HepG2 (cell line): ENCODE measurements around the gene GLB1L. TPM values are rescaled to one million over a fixed set of nuclear protein-coding genes. Genes with fewer than 3 reads are reported as not detected.
A peak's percentile ranks its signal among the peaks of the same experiment; 100 is the strongest.

Experiments used
- DMAP1 ChIP-seq: IDR thresholded peaks from 2 replicates; pipeline ENCODE4 v1.6.1; 2016
- ELF4 ChIP-seq: sonication (generic); formaldehyde crosslinking; IDR thresholded peaks from 2 replicates; pipeline ENCODE4 v1.5.0; 2020; ENCODE audit warnings: missing genetic modification reagents, mild to moderate bottlenecking, moderate library complexity, borderline replicate concordance
- ETV6 ChIP-seq: sonication (generic); formaldehyde crosslinking; conservative IDR thresholded peaks from 2 replicates; pipeline ENCODE4 v1.4.0; 2020; ENCODE audit warnings: missing genetic modification reagents
- FOXP1 ChIP-seq, 2 experiments: fragments of 450-650 bp in 1 of 2; IDR thresholded peaks; 2 replicates each; pipeline ENCODE4 v1.6.1; 2017 to 2018; ENCODE audit warnings: antibody characterized with exemption in 1 of 2
- GABPB1 ChIP-seq: IDR thresholded peaks from 2 replicates; pipeline ENCODE4 v1.6.1; 2016; ENCODE audit warnings: mild to moderate bottlenecking, missing genetic modification reagents, moderate library complexity, missing compliant biosample characterization
- HCFC1 ChIP-seq: fragments of 150-350 bp; IDR thresholded peaks from 2 replicates; pipeline ENCODE4 v1.6.1; 2014; ENCODE audit warnings: low read depth, low read length
- JDP2 ChIP-seq: sonication (generic); formaldehyde crosslinking; IDR thresholded peaks from 2 replicates; pipeline ENCODE4 v1.8.1; 2022; ENCODE audit warnings: missing genetic modification reagents, borderline replicate concordance
- KDM1A ChIP-seq: IDR thresholded peaks from 2 replicates; pipeline ENCODE4 v1.6.1; 2016; ENCODE audit warnings: missing compliant biosample characterization
- MAF1 ChIP-seq: sonication (generic); formaldehyde crosslinking; IDR thresholded peaks from 2 replicates; pipeline ENCODE4 v1.5.0; 2020; ENCODE audit warnings: missing genetic modification reagents, borderline replicate concordance
- NCOA1 ChIP-seq: sonication (generic); formaldehyde crosslinking; IDR thresholded peaks from 2 replicates; pipeline ENCODE4 v1.9.0; 2021; ENCODE audit warnings: missing genetic modification reagents
- NCOR1 ChIP-seq: fragments of 200-600 bp; sonication (generic); IDR thresholded peaks from 2 replicates; pipeline ENCODE4 v1.7.0; 2017; ENCODE audit warnings: antibody characterized with exemption, low read length, borderline replicate concordance
- PHF8 ChIP-seq: sonication (generic); formaldehyde crosslinking; IDR thresholded peaks from 2 replicates; pipeline ENCODE4 v1.5.0; 2020; ENCODE audit warnings: missing genetic modification reagents
- SALL2 ChIP-seq: sonication (generic); formaldehyde crosslinking; IDR thresholded peaks from 2 replicates; pipeline ENCODE4 v1.8.1; 2023; ENCODE audit warnings: mild to moderate bottlenecking, missing genetic modification reagents, inconsistent platforms
- SMAD9 ChIP-seq: sonication (generic); formaldehyde crosslinking; IDR thresholded peaks from 2 replicates; pipeline ENCODE4 v1.5.1; 2020; ENCODE audit warnings: mild to moderate bottlenecking, missing genetic modification reagents
- SRSF1 ChIP-seq: fragments of 200-400 bp; formaldehyde crosslinking; optimal IDR thresholded peaks from 2 replicates; pipeline ENCODE3; 2017; ENCODE audit warnings: mild to moderate bottlenecking, low read depth, low read length, moderate library complexity
- TBX3 ChIP-seq: fragments of 450-650 bp; IDR thresholded peaks from 2 replicates; pipeline ENCODE4 v1.6.1; 2017; ENCODE audit warnings: antibody characterized with exemption, mild to moderate bottlenecking, inconsistent platforms, borderline replicate concordance
- TGIF2 ChIP-seq: IDR thresholded peaks from 2 replicates; pipeline ENCODE4 v1.6.1; 2016; ENCODE audit warnings: control low read depth, missing compliant biosample characterization
- ZFP36L1 ChIP-seq: sonication (generic); formaldehyde crosslinking; IDR thresholded peaks from 2 replicates; pipeline ENCODE4 v1.8.0; 2022; ENCODE audit warnings: mild to moderate bottlenecking, missing genetic modification reagents, moderate library complexity
- ZNF350 ChIP-seq: sonication (generic); formaldehyde crosslinking; IDR thresholded peaks from 2 replicates; pipeline ENCODE4 v1.4.0; 2020; ENCODE audit warnings: mild to moderate bottlenecking, low read depth, missing genetic modification reagents, borderline replicate concordance
- ZNF616 ChIP-seq: sonication (generic); formaldehyde crosslinking; IDR thresholded peaks from 2 replicates; pipeline ENCODE4 v1.5.0; 2020; ENCODE audit warnings: low read depth, mild to moderate bottlenecking, missing genetic modification reagents
- ZNF768 ChIP-seq: sonication (generic); formaldehyde crosslinking; IDR thresholded peaks from 2 replicates; pipeline ENCODE4 v1.4.0; 2020; ENCODE audit warnings: missing genetic modification reagents
- ZSCAN25 ChIP-seq: sonication (generic); formaldehyde crosslinking; IDR thresholded peaks from 2 replicates; pipeline ENCODE4 v1.8.0; 2022; ENCODE audit warnings: mild to moderate bottlenecking, missing genetic modification reagents
- polyA plus RNA-seq, 8 experiments: library from polyadenylated mRNA; depleted of rRNA in 3 of 8; stranded (reverse) in 7 of 8; unstranded in 1 of 8; fragments of >200 nt; fragmentation: Illumina TruSeq in 4 of 8; extraction: Trizol in 4 of 8; gene quantifications; 2 replicates each; pipeline versions ENCODE4 v1.2.1 to v1.2.3, GENCODE V29; 2011 to 2016; ENCODE audit warnings: low read depth in 4 of 8, missing spikeins in 1 of 8, mixed read lengths in 1 of 8; ENCODE audit not compliant: insufficient read depth in 1 of 8
- total RNA-seq, 5 experiments: library from RNA; depleted of rRNA; stranded (reverse); fragments of >200 nt; fragmentation: Illumina TruSeq; extraction: Trizol; gene quantifications; 2 replicates each; pipeline ENCODE4 v1.2.3, GENCODE V29; 2016; ENCODE audit warnings: low read depth in 1 of 5
- TF ChIP-seq, protein P1 (sequence below): sonication (generic); formaldehyde crosslinking; IDR thresholded peaks from 2 replicates; pipeline ENCODE4 v1.9.0; 2022; ENCODE audit warnings: missing genetic modification reagents, mild to moderate bottlenecking, borderline replicate concordance
- TF ChIP-seq, protein P2 (sequence below): sonication (generic); formaldehyde crosslinking; IDR thresholded peaks from 2 replicates; pipeline ENCODE4 v1.5.0; 2020; ENCODE audit warnings: missing genetic modification reagents
- TF ChIP-seq, protein P3 (sequence below): sonication (generic); formaldehyde crosslinking; IDR thresholded peaks from 2 replicates; pipeline ENCODE4 v1.9.0; 2022; ENCODE audit warnings: low read depth, missing genetic modification reagents
- TF ChIP-seq, protein P4 (sequence below): IDR thresholded peaks from 2 replicates; pipeline ENCODE4 v1.6.1; 2016; ENCODE audit warnings: missing compliant biosample characterization, missing genetic modification reagents, borderline replicate concordance

Gene GLB1L
- total and polyA plus RNA-seq, 2 of the 13 experiments (the other 11 are each of a cell fraction or from before 2014, with no cell fraction given), result 6.8 to 7.3 TPM

DNA sequence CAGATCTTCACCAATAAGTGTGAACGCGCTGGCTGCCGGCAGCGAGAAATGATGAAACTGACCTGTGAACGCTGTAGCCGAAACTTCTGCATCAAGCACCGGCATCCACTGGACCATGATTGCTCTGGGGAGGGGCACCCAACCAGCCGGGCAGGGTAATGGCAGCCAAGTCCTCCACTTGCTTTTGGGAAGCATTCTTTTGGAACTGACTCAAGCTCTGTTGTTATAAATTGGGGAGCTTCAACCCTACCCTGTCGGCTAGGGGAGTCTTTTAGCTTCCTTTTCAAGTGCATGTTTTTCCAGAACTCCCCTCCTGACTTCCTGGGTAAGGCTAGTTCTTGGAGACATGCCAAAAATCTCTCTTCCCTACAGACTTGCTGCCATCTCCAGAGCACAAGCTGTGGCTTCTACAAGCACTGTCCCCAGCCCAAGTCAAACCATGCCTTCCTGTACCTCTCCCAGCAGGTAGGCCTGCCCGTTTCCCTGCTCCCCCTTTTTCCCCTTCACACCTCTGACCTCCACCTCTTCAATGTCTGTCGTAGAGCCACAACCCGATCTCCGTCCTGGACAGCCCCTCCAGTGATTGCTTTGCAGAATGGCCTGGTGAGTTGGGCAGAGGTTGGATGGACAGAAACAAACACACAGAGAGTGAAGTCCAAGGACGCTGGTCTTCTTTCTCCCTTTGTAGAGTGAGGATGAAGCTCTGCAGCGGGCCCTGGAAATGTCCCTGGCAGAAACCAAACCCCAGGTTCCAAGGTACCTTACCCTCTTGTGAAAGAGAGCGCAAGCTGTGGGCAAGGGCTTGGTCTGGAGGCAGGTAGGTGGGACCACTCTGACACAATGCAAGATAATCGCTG, 37.1 kb downstream of the GLB1L start (continued):
- TF ChIP-seq ZNF350 (CRISPR knock-in tag), result peak; percentile 89
- TF ChIP-seq FOXP1 (IDR thresholded peaks at IDR 0.05), result no peak
- peak; percentile 65 for TF ChIP-seq FOXP1 (CRISPR knock-in tag; IDR thresholded peaks at IDR 0.05)
- TF ChIP-seq, protein P1, sequence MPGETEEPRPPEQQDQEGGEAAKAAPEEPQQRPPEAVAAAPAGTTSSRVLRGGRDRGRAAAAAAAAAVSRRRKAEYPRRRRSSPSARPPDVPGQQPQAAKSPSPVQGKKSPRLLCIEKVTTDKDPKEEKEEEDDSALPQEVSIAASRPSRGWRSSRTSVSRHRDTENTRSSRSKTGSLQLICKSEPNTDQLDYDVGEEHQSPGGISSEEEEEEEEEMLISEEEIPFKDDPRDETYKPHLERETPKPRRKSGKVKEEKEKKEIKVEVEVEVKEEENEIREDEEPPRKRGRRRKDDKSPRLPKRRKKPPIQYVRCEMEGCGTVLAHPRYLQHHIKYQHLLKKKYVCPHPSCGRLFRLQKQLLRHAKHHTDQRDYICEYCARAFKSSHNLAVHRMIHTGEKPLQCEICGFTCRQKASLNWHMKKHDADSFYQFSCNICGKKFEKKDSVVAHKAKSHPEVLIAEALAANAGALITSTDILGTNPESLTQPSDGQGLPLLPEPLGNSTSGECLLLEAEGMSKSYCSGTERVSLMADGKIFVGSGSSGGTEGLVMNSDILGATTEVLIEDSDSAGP, result peak; percentile 58
- peak; percentile 7; the same call in 1 of the 2 replicates for TF ChIP-seq ZNF768 (CRISPR knock-in tag)
- peak; percentile 81 for TF ChIP-seq ZSCAN25
- no peak for TF ChIP-seq ETV6 (CRISPR knock-in tag)
- no peak for TF ChIP-seq HCFC1
- TF ChIP-seq NCOA1 (CRISPR knock-in tag), result no peak
- TF ChIP-seq DMAP1 (CRISPR knock-in tag), result no peak; the same call in 1 of the 2 replicates
- TF ChIP-seq ZFP36L1, result 0 out of 2 replicates have a peak, but pooled peaks have one; percentile 79
- peak; percentile 94 for TF ChIP-seq NCOR1
- TF ChIP-seq TGIF2, result peak; percentile 75
- TF ChIP-seq SMAD9 (CRISPR knock-in tag), result no peak
- TF ChIP-seq ZNF616, result 0 out of 2 replicates have a peak, but pooled peaks have one; percentile 32
- TF ChIP-seq MAF1 (CRISPR knock-in tag), result no peak
- TF ChIP-seq KDM1A (CRISPR knock-in tag), result 0 out of 2 replicates have a peak, but pooled peaks have one; percentile 19
- TF ChIP-seq, protein P2, sequence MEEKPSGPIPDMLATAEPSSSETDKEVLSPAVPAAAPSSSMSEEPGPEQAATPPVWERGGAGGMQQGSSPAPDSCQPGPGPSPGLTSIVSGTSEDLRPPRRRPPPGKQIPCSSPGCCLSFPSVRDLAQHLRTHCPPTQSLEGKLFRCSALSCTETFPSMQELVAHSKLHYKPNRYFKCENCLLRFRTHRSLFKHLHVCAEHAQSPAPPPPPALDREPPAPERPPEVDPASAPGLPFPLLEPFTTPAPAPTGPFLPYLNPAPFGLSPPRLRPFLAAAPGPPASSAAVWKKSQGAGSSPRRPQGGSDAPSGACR, result peak; percentile 51; the same call in 1 of the 2 replicates
- peak; percentile 89 for TF ChIP-seq SALL2
- TF ChIP-seq SRSF1, result peak; percentile 23
- TF ChIP-seq ELF4 (CRISPR knock-in tag), result no peak
- peak; percentile 64 for TF ChIP-seq TBX3
- TF ChIP-seq PHF8 (CRISPR knock-in tag), result peak; percentile 66
- TF ChIP-seq, protein P3, sequence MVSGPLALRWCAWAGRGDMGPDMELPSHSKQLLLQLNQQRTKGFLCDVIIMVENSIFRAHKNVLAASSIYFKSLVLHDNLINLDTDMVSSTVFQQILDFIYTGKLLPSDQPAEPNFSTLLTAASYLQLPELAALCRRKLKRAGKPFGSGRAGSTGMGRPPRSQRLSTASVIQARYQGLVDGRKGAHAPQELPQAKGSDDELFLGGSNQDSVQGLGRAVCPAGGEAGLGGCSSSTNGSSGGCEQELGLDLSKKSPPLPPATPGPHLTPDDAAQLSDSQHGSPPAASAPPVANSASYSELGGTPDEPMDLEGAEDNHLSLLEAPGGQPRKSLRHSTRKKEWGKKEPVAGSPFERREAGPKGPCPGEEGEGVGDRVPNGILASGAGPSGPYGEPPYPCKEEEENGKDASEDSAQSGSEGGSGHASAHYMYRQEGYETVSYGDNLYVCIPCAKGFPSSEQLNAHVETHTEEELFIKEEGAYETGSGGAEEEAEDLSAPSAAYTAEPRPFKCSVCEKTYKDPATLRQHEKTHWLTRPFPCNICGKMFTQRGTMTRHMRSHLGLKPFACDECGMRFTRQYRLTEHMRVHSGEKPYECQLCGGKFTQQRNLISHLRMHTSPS (CRISPR knock-in tag), result peak; percentile 91
- TF ChIP-seq, protein P4, sequence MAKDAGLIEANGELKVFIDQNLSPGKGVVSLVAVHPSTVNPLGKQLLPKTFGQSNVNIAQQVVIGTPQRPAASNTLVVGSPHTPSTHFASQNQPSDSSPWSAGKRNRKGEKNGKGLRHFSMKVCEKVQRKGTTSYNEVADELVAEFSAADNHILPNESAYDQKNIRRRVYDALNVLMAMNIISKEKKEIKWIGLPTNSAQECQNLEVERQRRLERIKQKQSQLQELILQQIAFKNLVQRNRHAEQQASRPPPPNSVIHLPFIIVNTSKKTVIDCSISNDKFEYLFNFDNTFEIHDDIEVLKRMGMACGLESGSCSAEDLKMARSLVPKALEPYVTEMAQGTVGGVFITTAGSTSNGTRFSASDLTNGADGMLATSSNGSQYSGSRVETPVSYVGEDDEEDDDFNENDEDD (CRISPR knock-in tag), result peak; percentile 54; the same call in 1 of the 2 replicates
- TF ChIP-seq JDP2 (CRISPR knock-in tag), result no peak
- TF ChIP-seq GABPB1 (CRISPR knock-in tag), result peak; percentile 24; the same call in 1 of the 2 replicates
